Ascending aorta (tissue), 2 donors: ENCODE measurements around the gene FOXK1. TPM values are rescaled to one million over a fixed set of nuclear protein-coding genes. Genes with fewer than 3 reads are reported as not detected.
"Not testable (repeated sequence)": the region's sequence is repeated elsewhere in the genome, so short reads cannot be mapped to it uniquely, and the experiment has no call there.

ENCODE experiments used
- DNase-seq, 2 donors: peaks; one replicate each; pipeline ENCODE4 v3.0.0-alpha.2; 2019; ENCODE audit warnings: low spot score in 2 of 2
- H3K27ac ChIP-seq, 2 donors: fragments of 200-600 bp; sonication (generic); one replicate each; pipeline ENCODE4 v1.5.1; 2016 to 2017; ENCODE audit warnings: mild to moderate bottlenecking in 1 of 2
- H3K27me3 ChIP-seq: fragments of 200-600 bp; sonication (generic); one replicate; pipeline ENCODE4 v1.5.1; 2017
- H3K36me3 ChIP-seq, 2 donors: fragments of 200-600 bp; sonication (generic); one replicate each; pipeline ENCODE4 v1.5.1; 2016
- H3K4me1 ChIP-seq, 2 donors: fragments of 200-600 bp; sonication (generic); one replicate each; pipeline ENCODE4 v1.5.1; 2016 to 2017; ENCODE audit warnings: mild to moderate bottlenecking in 1 of 2
- H3K4me3 ChIP-seq, 2 donors: fragments of 200-600 bp; sonication (generic); one replicate each; pipeline ENCODE4 v1.5.1; 2016 to 2017; ENCODE audit warnings: mild to moderate bottlenecking in 1 of 2
- H3K9me3 ChIP-seq, 2 donors: fragments of 200-600 bp; sonication (generic); one replicate each; pipeline ENCODE4 v1.5.1; 2016
- CTCF ChIP-seq, 3 experiments: fragments of 200-600 bp in 2 of 3; fragments of 450-650 bp in 1 of 3; sonication (generic) in 2 of 3; IDR thresholded peaks; one replicate each; pipeline ENCODE4 v1.5.1; 2016 to 2019; ENCODE audit warnings: antibody characterized with exemption in 3 of 3, mild to moderate bottlenecking in 1 of 3, moderate library complexity in 1 of 3
- intact Hi-C: fragments of 100-400 bp; cut with DNase I; formaldehyde crosslinking; loops from one replicate; pipeline ENCODE4 v1.15.1; 2023
- total RNA-seq: library from RNA; depleted of rRNA; stranded (reverse); fragments of >200 nt; gene quantifications from one replicate; pipeline ENCODE4 v1.1.0, GENCODE V29; 2016

The FOXK1 gene
- total RNA-seq, 1 donor from 2014 or later, result 31.7 TPM

GRCh38 chr7:4641667-4642467 is 40.2 kb upstream of the FOXK1 start:
- H3K27ac ChIP-seq, result peak overlapping the region; percentile 87 to 94
- intact Hi-C loops, result loop anchor here (1.0 to 2.0 kb wide), 6 partner anchors 23 to 241 kb away; partner anchors contain the start of genes AP5Z1, FOXK1 and RADIL

GRCh38 chr7:4642468-4643203 is 39.5 kb upstream of the FOXK1 start:
- peak overlapping the region; percentile 87 to 94 for H3K27ac ChIP-seq
- no peaks in the 10 kb centered on the region for H3K9me3 ChIP-seq
- no peak for TF ChIP-seq CTCF (IDR thresholded peaks at IDR 0.05)
- peak overlapping the region; percentile 67 to 76 for H3K4me3 ChIP-seq
- no peak for DNase-seq
- intact Hi-C loops, result loop anchor here (1.0 to 2.0 kb wide), 3 partner anchors 23 to 133 kb away; partner anchors contain the start of gene AP5Z1
- no peaks in the 10 kb centered on the region for H3K36me3 ChIP-seq
- peaks cover 0 to 4% of the 10 kb centered on the region in 2 donors for H3K4me1 ChIP-seq
- H3K27me3 ChIP-seq, result no peaks in the 10 kb centered on the region

More at GRCh38 chr7:4641667-4642467, 40.2 kb upstream of the FOXK1 start:
- peak; percentile 63 to 97 for DNase-seq
- TF ChIP-seq CTCF (IDR thresholded peaks at IDR 0.05), result peak; percentile 15 to 90 (median 41)
- no peaks in the 10 kb centered on the region for H3K9me3 ChIP-seq
- H3K4me3 ChIP-seq, result peak overlapping the region; percentile 67 to 76
- peaks cover 0 to 4% of the 10 kb centered on the region in 2 donors for H3K4me1 ChIP-seq
- no peaks in the 10 kb centered on the region for H3K27me3 ChIP-seq
- no peaks in the 10 kb centered on the region for H3K36me3 ChIP-seq

- DNase-seq, H3K27me3 ChIP-seq, H3K9me3 ChIP-seq, H3K36me3 ChIP-seq, H3K4me3 ChIP-seq, H3K4me1 ChIP-seq, H3K27ac ChIP-seq: not testable (repeated sequence)
- intact Hi-C loops, result loop anchor here (2.0 kb wide), 1 partner anchor 102 kb away; no protein-coding TSS in a partner anchor
Measured at GRCh38 chr7:4643204-4643471, 39.0 kb upstream of the FOXK1 start.

- H3K4me3 ChIP-seq, result no peak overlapping the region
- no peak for TF ChIP-seq CTCF (IDR thresholded peaks at IDR 0.05)
- H3K36me3 ChIP-seq, result no peaks in the 10 kb centered on the region
- H3K9me3 ChIP-seq, result no peaks in the 10 kb centered on the region
- intact Hi-C loops, result no loop called here
- H3K27me3 ChIP-seq, result no peaks in the 10 kb centered on the region
- peaks cover 0 to 4% of the 10 kb centered on the region in 2 donors for H3K4me1 ChIP-seq
- H3K27ac ChIP-seq, result no peak overlapping the region
- no peak for DNase-seq
Measured at GRCh38 chr7:4645246-4645645, 36.8 kb upstream of the FOXK1 start.

- intact Hi-C loops, result no loop called here
- no peak for DNase-seq
- Histone ChIP-seq H3K36me3 (no peaks in the 10 kb centered on the region), H3K27me3 (no peaks in the 10 kb centered on the region), H3K4me3 (no peak overlapping the region), H3K27ac (no peak overlapping the region), H3K4me1 (peaks cover 0 to 9% of the 10 kb centered on the region in 2 donors), H3K9me3 (no peaks in the 10 kb centered on the region)
- no peak for TF ChIP-seq CTCF (IDR thresholded peaks at IDR 0.05)
Measured at GRCh38 chr7:4648111-4648510, 34.0 kb upstream of the FOXK1 start.
